ENCODE data around the gene SEMA4D.
A peak's percentile ranks its signal among the peaks of the same experiment; 100 is the strongest.

Gene SEMA4D

GRCh38 chr9:89464300-89464901 is 33.5 kb downstream of the SEMA4D start:
- no peak for DNase-seq

- DNase-seq, result no peak
Measured at GRCh38 chr9:89462817-89463683, 34.9 kb downstream of the SEMA4D start.

GRCh38 chr9:89462199-89462598 is 35.7 kb downstream of the SEMA4D start:
- no peak for DNase-seq

- DNase-seq, result no peak
Measured at GRCh38 chr9:89461265-89461664, 36.6 kb downstream of the SEMA4D start.

- no peak for DNase-seq
Measured at GRCh38 chr9:89460551-89460950, 37.4 kb downstream of the SEMA4D start.

GRCh38 chr9:89458768-89459496 is 39.0 kb downstream of the SEMA4D start:
- DNase-seq, result no peak

- no peak for DNase-seq
Measured at GRCh38 chr9:89457376-89457855, 40.5 kb downstream of the SEMA4D start.

GRCh38 chr9:89455356-89455824 is 42.5 kb downstream of the SEMA4D start:
- DNase-seq, result peak; percentile 5 to 33

GRCh38 chr9:89454498-89455355 is 43.2 kb downstream of the SEMA4D start:
- no peak for DNase-seq

GRCh38 chr9:89453452-89453851 is 44.5 kb downstream of the SEMA4D start:
- no peak for DNase-seq

- DNase-seq, result no peak
Measured at GRCh38 chr9:89452561-89452960, 45.4 kb downstream of the SEMA4D start.

- DNase-seq, result no peak
Measured at GRCh38 chr9:89450213-89450612, 47.7 kb downstream of the SEMA4D start.

GRCh38 chr9:89449261-89449671 is 48.6 kb downstream of the SEMA4D start:
- no peak for DNase-seq

- DNase-seq, result no peak
Measured at GRCh38 chr9:89448821-89449220, 49.1 kb downstream of the SEMA4D start.

- no peak for DNase-seq
Measured at GRCh38 chr9:89448381-89448780, 49.5 kb downstream of the SEMA4D start.

- no peak for DNase-seq
Measured at GRCh38 chr9:89447416-89447815, 50.5 kb downstream of the SEMA4D start.

GRCh38 chr9:89446961-89447310 is 51.0 kb downstream of the SEMA4D start:
- no peak for DNase-seq

- no peak for DNase-seq
Measured at GRCh38 chr9:89446261-89446960, 51.5 kb downstream of the SEMA4D start.

GRCh38 chr9:89445801-89446251 is 52.1 kb downstream of the SEMA4D start:
- no peak for DNase-seq

GRCh38 chr9:89444925-89445765 is 52.8 kb downstream of the SEMA4D start:
- no peak for DNase-seq

- no peak for DNase-seq
Measured at GRCh38 chr9:89444274-89444673, 53.6 kb downstream of the SEMA4D start.
